NCI-H2171 (cell line): ENCODE results near the gene NOSTRIN.
"Not testable (repeated sequence)": the region's sequence is repeated elsewhere in the genome, so short reads cannot be mapped to it uniquely, and the experiment has no call there.

ENCODE experiments used
- DNase-seq: peaks from one replicate; lab custom pipeline; 2025; lab: John Stamatoyannopoulos, UW

The NOSTRIN gene

GRCh38 chr2:168801961-168802858 is at the start of gene NOSTRIN:
TSS of gene NOSTRIN (plus strand) at chr2:168802637. CDS start at chr2:168802647, 10 bp downstream.
- DNase-seq, result no peak

GRCh38 chr2:168753765-168754329 is 48.6 kb upstream of the NOSTRIN start:
- DNase-seq, result no peak

GRCh38 chr2:168757223-168757622 is 45.2 kb upstream of the NOSTRIN start:
- no peak for DNase-seq

- peak; percentile 29 for DNase-seq
Observed at GRCh38 chr2:168758970-168759820, 43.2 kb upstream of the NOSTRIN start.

- no peak for DNase-seq
Observed at GRCh38 chr2:168765401-168765800, 37.0 kb upstream of the NOSTRIN start.

- no peak for DNase-seq
Observed at GRCh38 chr2:168766600-168766999, 35.8 kb upstream of the NOSTRIN start.

GRCh38 chr2:168767258-168767657 is 35.2 kb upstream of the NOSTRIN start:
- no peak for DNase-seq

GRCh38 chr2:168768357-168768756 is 34.1 kb upstream of the NOSTRIN start:
- not testable (repeated sequence) for DNase-seq

GRCh38 chr2:168770796-168771195 is 31.6 kb upstream of the NOSTRIN start:
- no peak for DNase-seq

GRCh38 chr2:168772704-168773103 is 29.7 kb upstream of the NOSTRIN start:
- DNase-seq, result no peak

- no peak for DNase-seq
Observed at GRCh38 chr2:168773128-168773527, 29.3 kb upstream of the NOSTRIN start.

GRCh38 chr2:168773719-168774521 is 28.5 kb upstream of the NOSTRIN start:
- no peak for DNase-seq

- DNase-seq, result no peak
Observed at GRCh38 chr2:168775837-168776236, 26.6 kb upstream of the NOSTRIN start.

GRCh38 chr2:168780669-168781071 is 21.8 kb upstream of the NOSTRIN start:
- no peak for DNase-seq

GRCh38 chr2:168781191-168781817 is 21.1 kb upstream of the NOSTRIN start:
- DNase-seq, result no peak

GRCh38 chr2:168782271-168782670 is 20.2 kb upstream of the NOSTRIN start:
- no peak for DNase-seq

- no peak for DNase-seq
Observed at GRCh38 chr2:168784993-168785392, 17.4 kb upstream of the NOSTRIN start.

- no peak for DNase-seq
Observed at GRCh38 chr2:168787098-168787781, 15.2 kb upstream of the NOSTRIN start.

- no peak for DNase-seq
Observed at GRCh38 chr2:168787782-168788376, 14.6 kb upstream of the NOSTRIN start.

GRCh38 chr2:168789776-168790175 is 12.7 kb upstream of the NOSTRIN start:
- DNase-seq, result no peak
